GM12878 (cell line): ENCODE results near the gene TAAR9. TPM values are rescaled to one million over a fixed set of nuclear protein-coding genes. Genes with fewer than 3 reads are reported as not detected.

Source experiments
- ATAC-seq: fragments of 200-7000 bp; cut with Tn5 transposase; 3 replicates; pipeline ENCODE4 v1.9.1; 2020; ENCODE audit warnings: mild to moderate bottlenecking, moderate library complexity
- BruUV-seq: library from RNA; stranded (reverse); fragments of 400-500 nt; replicated peaks from 2 replicates; lab custom pipeline; 2021; lab: Mats Ljungman, UMichigan
- CTCF ChIA-PET: fragments of 300-600 bp; sonication (Branson Sonifier 250); formaldehyde crosslinking; extraction: SDS; loops from one replicate; lab custom pipeline; 2021; ENCODE audit warnings: inconsistent platforms; lab: Yijun Ruan, JAX
- POLR2A ChIA-PET: fragments of 350-600 bp; formaldehyde crosslinking; extraction: SDS; loops from one replicate; lab custom pipeline; 2021; ENCODE audit warnings: inconsistent platforms; lab: Charles Lee
- RAD21 ChIA-PET: fragments of 300-600 bp; sonication (Branson Sonifier 250); formaldehyde crosslinking; loops from one replicate; lab custom pipeline; 2023; ENCODE audit warnings: antibody characterized with exemption; ENCODE audit not compliant: unreplicated experiment; lab: Charles Lee
- SMC1A ChIA-PET: fragments of 300-600 bp; sonication (Branson Sonifier 250); formaldehyde crosslinking; loops from one replicate; lab custom pipeline; 2023; ENCODE audit not compliant: unreplicated experiment, uncharacterized antibody; lab: Charles Lee
- DNase-seq: peaks from one replicate; pipeline ENCODE4 v3.0.0-alpha.2; 2011; ENCODE audit warnings: low read depth, low spot score
- FAIRE-seq: peaks from 3 replicates; lab custom pipeline; 2011; peaks lifted over from hg19 to GRCh38; lab: Jason Lieb, UNC
- H2AFZ ChIP-seq: 2 replicates; pipeline ENCODE4 v1.6.0; 2011; ENCODE audit warnings: low read depth, low read length, control low read depth; ENCODE audit not compliant: control insufficient read depth
- H3K27ac ChIP-seq: 2 replicates; pipeline ENCODE4 v1.5.1; 2011; ENCODE audit warnings: control low read depth; ENCODE audit not compliant: control insufficient read depth, insufficient read depth
- H3K27me3 ChIP-seq, 2 experiments: replicated peaks in 1 of 2; 2 replicates each; pipeline versions ENCODE4 v1.6.0 to v1.6.1; 2011; ENCODE audit warnings: low read length in 1 of 2; ENCODE audit not compliant: control insufficient read depth in 2 of 2, insufficient read depth in 2 of 2
- H3K36me3 ChIP-seq, 2 experiments: 2 replicates each; pipeline ENCODE4 v1.5.1; 2011; ENCODE audit warnings: low read length in 1 of 2; ENCODE audit not compliant: control insufficient read depth in 2 of 2, insufficient read depth in 2 of 2
- H3K4me1 ChIP-seq: 2 replicates; pipeline ENCODE4 v1.6.1; 2011; ENCODE audit warnings: mild to moderate bottlenecking, low read length, moderate library complexity, mixed read lengths; ENCODE audit not compliant: control insufficient read depth, insufficient read depth
- H3K4me2 ChIP-seq: 2 replicates; pipeline ENCODE4 v1.6.0; 2011; ENCODE audit warnings: control low read depth; ENCODE audit not compliant: control insufficient read depth, insufficient read depth
- H3K4me3 ChIP-seq: fragments of 200-600 bp; sonication (generic); 2 replicates; pipeline ENCODE4 v1.5.1; 2016
- H3K79me2 ChIP-seq: 2 replicates; pipeline ENCODE4 v1.6.0; 2011; ENCODE audit warnings: low read length; ENCODE audit not compliant: control insufficient read depth, insufficient read depth
- H3K9ac ChIP-seq: 2 replicates; pipeline ENCODE4 v1.8.0; 2011; ENCODE audit warnings: low read length, control low read depth, mixed read lengths; ENCODE audit not compliant: control insufficient read depth, insufficient read depth
- H3K9me3 ChIP-seq: replicated peaks from 3 replicates; pipeline ENCODE4 v1.5.1; 2011; ENCODE audit warnings: mild to moderate bottlenecking, low read length; ENCODE audit not compliant: control insufficient read depth, insufficient read depth
- H4K20me1 ChIP-seq: 2 replicates; pipeline ENCODE4 v1.6.0; 2011; ENCODE audit not compliant: control insufficient read depth, insufficient read depth
- CHD2 ChIP-seq: IDR thresholded peaks from 2 replicates; pipeline ENCODE4 v1.6.1; 2011; ENCODE audit warnings: low read depth, low read length, improper control_type of control experiment, borderline replicate concordance
- CREB1 ChIP-seq: IDR thresholded peaks from 2 replicates; pipeline ENCODE4 v1.6.1; 2012; ENCODE audit warnings: low read depth, mild to moderate bottlenecking, inconsistent platforms
- LARP7 ChIP-seq: fragments of 450-650 bp; IDR thresholded peaks from 2 replicates; pipeline ENCODE4 v1.6.1; 2017; ENCODE audit warnings: mild to moderate bottlenecking
- NFIC ChIP-seq: IDR thresholded peaks from 2 replicates; pipeline ENCODE4 v1.6.1; 2012; ENCODE audit warnings: low read depth, mild to moderate bottlenecking, inconsistent platforms, low read length, moderate library complexity
- RFX5 ChIP-seq: IDR thresholded peaks from 2 replicates; pipeline ENCODE4 v1.6.1; 2011; ENCODE audit warnings: low read depth, low read length, improper control_type of control experiment
- SKIL ChIP-seq: fragments of 450-650 bp; IDR thresholded peaks from 2 replicates; pipeline ENCODE4 v1.6.1; 2017; ENCODE audit warnings: mild to moderate bottlenecking, low read depth, inconsistent platforms; ENCODE audit not compliant: poor library complexity, severe bottlenecking
- SRF ChIP-seq, 2 experiments: IDR thresholded peaks; 2 replicates each; pipeline ENCODE4 v1.6.1; 2011; ENCODE audit warnings: low read depth in 2 of 2, low read length in 2 of 2, mild to moderate bottlenecking in 1 of 2, moderate library complexity in 1 of 2
- ZBED1 ChIP-seq: IDR thresholded peaks from 2 replicates; pipeline ENCODE4 v1.6.1; 2016; ENCODE audit warnings: borderline replicate concordance
- ZNF384 ChIP-seq: IDR thresholded peaks from 2 replicates; pipeline ENCODE4 v1.6.1; 2012; ENCODE audit warnings: low read depth, mild to moderate bottlenecking, low read length, improper control_type of control experiment, borderline replicate concordance
- WGBS: methylation state at CpG from one replicate; pipeline ENCODE4 v1.1.6; 2016; ENCODE audit warnings: low lambda C conversion rate; ENCODE audit not compliant: insufficient replicate concordance, insufficient coverage; ENCODE audit errors: missing lambda C conversion rate; 5-methylcytosine and 5-hydroxymethylcytosine counted together
- in situ Hi-C: fragments of 300-500 bp; cut with MboI; formaldehyde crosslinking; loops from 9 replicates; pipeline ENCODE4 v1.14.3; 2018; ENCODE audit warnings: mixed read lengths
- intact Hi-C: fragments of 100-400 bp; cut with micrococcal nuclease; formaldehyde crosslinking; loops from one replicate; pipeline ENCODE4 v1.14.2; 2022; ENCODE audit not compliant: unreplicated experiment
- polyA plus RNA-seq, 11 experiments: library from polyadenylated mRNA; depleted of rRNA in 4 of 11; unstranded in 6 of 11; stranded (reverse) in 5 of 11; fragments of >200 nt; fragmentation: Nextera tagmentation in 4 of 11; fragmentation: Illumina TruSeq in 1 of 11; extraction: Ambion mirVana in 4 of 11; extraction: Trizol in 1 of 11; gene quantifications; 1 replicate in 1 of 11; 2 replicates in 10 of 11; pipeline versions ENCODE4 v1.2.1 to v1.2.3, GENCODE V29; 2011 to 2016; ENCODE audit warnings: inconsistent platforms in 2 of 11, missing spikeins in 2 of 11, low read depth in 1 of 11
- total RNA-seq, 4 experiments: library from RNA; depleted of rRNA in 3 of 4; stranded (reverse); fragments of >200 nt in 3 of 4; fragmentation: Illumina TruSeq in 1 of 4; extraction: Trizol in 1 of 4; gene quantifications; 2 replicates each; pipeline versions ENCODE4 v1.2.1 to v1.2.3, GENCODE V29; 2013 to 2021

TAAR9 gene
- total and polyA plus RNA-seq, 10 of the 15 experiments (the other 5 are each of a cell fraction or from before 2014, with no cell fraction given) = not detected

DNA sequence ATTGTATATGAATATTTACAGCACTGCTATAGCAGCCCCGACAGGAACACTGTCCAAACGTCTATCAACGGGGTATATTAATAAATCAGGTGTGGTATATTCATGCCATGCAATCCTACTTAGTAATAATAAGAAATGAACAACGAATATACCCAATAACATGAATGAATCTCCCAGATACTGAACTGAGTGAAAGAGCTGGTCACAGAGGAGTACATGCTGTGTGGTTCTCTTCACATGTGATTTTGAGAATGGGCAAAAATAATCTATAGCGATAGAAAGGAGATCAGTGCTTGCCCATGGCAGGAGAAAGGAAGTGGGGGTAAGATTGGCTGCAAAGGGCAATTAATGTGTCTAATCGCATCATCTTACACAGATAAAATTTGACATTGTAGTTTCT is 28.3 kb downstream of the TAAR9 start:
- no peak for ATAC-seq
- in situ Hi-C loops = no loop called here
- RAD21 ChIA-PET = no interaction called here
- H3K4me2 ChIP-seq = no peak overlapping the region
- FAIRE-seq = no peak
- H3K27ac ChIP-seq = no peak overlapping the region
- no peak overlapping the region for H3K9ac ChIP-seq
- intact Hi-C loops = no loop called here
- no peak overlapping the region for H3K4me3 ChIP-seq
- H3K79me2 ChIP-seq = no peaks in the 10 kb centered on the region
- SMC1A ChIA-PET = no interaction called here
- no peak overlapping the region for H2AFZ ChIP-seq
- no peaks in the 10 kb centered on the region for H3K9me3 ChIP-seq
- no peak for DNase-seq
- WGBS = 47% methylated on average over 6 of the region's 6 CpGs
- no TSS peak for BruUV-seq
- POLR2A ChIA-PET = no interaction called here
- no peaks in the 10 kb centered on the region for H3K27me3 ChIP-seq
- no peaks in the 10 kb centered on the region for H3K4me1 ChIP-seq
- CTCF ChIA-PET = no interaction called here
- no peaks in the 10 kb centered on the region for H3K36me3 ChIP-seq
- H4K20me1 ChIP-seq = no peaks in the 10 kb centered on the region
- TF ChIP-seq ZBED1 (no peak), CHD2 (no peak), RFX5 (no peak), ZNF384 (no peak), SRF (IDR thresholded peaks at IDR 0.05; ENCODE audit: low read depth in 2 of 2, low read length in 2 of 2) (no peak), CREB1 (no peak), NFIC (no peak), LARP7 (no peak), SKIL (no peak)
